Lower leg skin (tissue), 4 donors: ENCODE data around the gene PRLH. TPM values are rescaled to one million over a fixed set of nuclear protein-coding genes. Genes with fewer than 3 reads are reported as not detected.

Experiments
- DNase-seq, 2 donors: peaks; one replicate each; pipeline ENCODE4 v3.0.0-alpha.2; 2019; ENCODE audit warnings: low spot score in 2 of 2
- H3K4me3 ChIP-seq: fragments of 200-600 bp; sonication (generic); 2 replicates; pipeline ENCODE4 v1.5.1; 2017; ENCODE audit warnings: mild to moderate bottlenecking, low read depth; ENCODE audit not compliant: poor library complexity, severe bottlenecking
- POLR2A ChIP-seq, 2 donors: fragments of 450-650 bp; IDR thresholded peaks; one replicate each; pipeline ENCODE4 v1.6.1; 2016 to 2017; ENCODE audit warnings: antibody characterized with exemption in 2 of 2, mild to moderate bottlenecking in 1 of 2, moderate library complexity in 1 of 2
- WGBS, 2 donors: methylation state at CpG; one replicate each; pipeline ENCODE4 v1.1.5; 2018; 5-methylcytosine and 5-hydroxymethylcytosine counted together
- intact Hi-C: fragments of 100-400 bp; cut with DNase I; formaldehyde crosslinking; loops from one replicate; pipeline ENCODE4 v1.15.0; 2023; ENCODE audit warnings: low total_unique reads
- total RNA-seq, 4 donors: library from RNA; depleted of rRNA; stranded (reverse); fragments of >200 nt; gene quantifications; one replicate each; pipeline ENCODE4 v1.1.0, GENCODE V29; 2016
- TF ChIP-seq, protein P1 (sequence below), 3 donors: fragments of 450-650 bp; IDR thresholded peaks; one replicate each; pipeline ENCODE4 v1.5.1; 2016; ENCODE audit warnings: antibody characterized with exemption in 3 of 3, mild to moderate bottlenecking in 3 of 3, moderate library complexity in 2 of 3

Gene PRLH
- total RNA-seq, 4 donors from 2014 or later, result not detected

DNA sequence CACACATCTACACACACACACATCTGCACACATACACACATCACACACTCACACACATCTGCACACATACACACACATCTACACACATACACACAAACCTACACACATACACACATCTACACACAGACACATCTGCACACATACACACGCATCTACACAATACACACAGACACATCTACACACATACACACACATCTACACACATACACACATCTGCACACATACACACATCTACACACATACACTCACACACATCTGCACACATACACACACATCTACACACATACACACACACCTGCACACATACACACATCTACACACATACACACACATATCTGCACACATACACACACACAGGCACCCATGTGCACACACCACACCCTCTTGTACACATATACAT lies 400 bp upstream of the PRLH start:
- no peak for DNase-seq
- no peak overlapping the region for H3K4me3 ChIP-seq
- TF ChIP-seq, protein P1, sequence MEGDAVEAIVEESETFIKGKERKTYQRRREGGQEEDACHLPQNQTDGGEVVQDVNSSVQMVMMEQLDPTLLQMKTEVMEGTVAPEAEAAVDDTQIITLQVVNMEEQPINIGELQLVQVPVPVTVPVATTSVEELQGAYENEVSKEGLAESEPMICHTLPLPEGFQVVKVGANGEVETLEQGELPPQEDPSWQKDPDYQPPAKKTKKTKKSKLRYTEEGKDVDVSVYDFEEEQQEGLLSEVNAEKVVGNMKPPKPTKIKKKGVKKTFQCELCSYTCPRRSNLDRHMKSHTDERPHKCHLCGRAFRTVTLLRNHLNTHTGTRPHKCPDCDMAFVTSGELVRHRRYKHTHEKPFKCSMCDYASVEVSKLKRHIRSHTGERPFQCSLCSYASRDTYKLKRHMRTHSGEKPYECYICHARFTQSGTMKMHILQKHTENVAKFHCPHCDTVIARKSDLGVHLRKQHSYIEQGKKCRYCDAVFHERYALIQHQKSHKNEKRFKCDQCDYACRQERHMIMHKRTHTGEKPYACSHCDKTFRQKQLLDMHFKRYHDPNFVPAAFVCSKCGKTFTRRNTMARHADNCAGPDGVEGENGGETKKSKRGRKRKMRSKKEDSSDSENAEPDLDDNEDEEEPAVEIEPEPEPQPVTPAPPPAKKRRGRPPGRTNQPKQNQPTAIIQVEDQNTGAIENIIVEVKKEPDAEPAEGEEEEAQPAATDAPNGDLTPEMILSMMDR (IDR thresholded peaks at IDR 0.05), result no peak
- TF ChIP-seq POLR2A (IDR thresholded peaks at IDR 0.05), result no peak
- intact Hi-C loops, result no loop called here
- 86 to 97% methylated on average over 1 of the region's 1 CpG for WGBS, 2 donors

DNA sequence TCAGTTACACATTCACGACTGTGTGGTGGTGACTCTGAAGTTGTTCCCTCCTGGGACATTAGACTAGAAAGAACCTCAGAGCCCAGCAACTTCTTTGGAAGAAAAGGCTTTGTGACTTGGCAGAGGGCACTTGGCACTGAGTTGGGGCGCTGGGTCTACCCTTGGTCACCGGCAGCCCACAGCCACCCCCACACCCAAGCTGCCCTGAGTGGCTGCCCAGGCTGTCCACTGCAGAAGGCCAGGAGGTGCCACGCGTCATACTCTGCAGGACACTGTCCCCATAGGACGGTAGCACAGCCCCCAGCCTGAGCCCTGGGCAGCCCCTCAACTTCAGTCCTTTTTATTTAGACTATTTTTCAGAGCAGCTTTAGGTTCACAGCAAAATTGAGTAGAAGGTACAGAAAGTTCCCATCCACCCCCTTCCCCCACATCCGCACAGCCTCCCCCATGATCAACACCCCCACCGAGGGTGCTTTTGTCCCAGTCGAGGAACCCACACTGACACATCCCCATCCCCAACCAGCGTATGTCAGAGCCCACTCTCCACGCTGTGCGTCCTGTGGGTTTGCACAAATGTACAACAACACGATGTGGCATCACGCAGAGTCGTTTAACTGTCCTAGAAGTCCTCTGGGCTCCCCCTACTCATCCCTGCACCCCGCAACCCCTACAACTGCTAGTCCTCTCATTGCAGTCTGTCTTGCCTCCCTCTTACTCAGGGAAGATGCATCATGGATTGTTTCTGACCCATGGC lies 1.1 kb downstream of the PRLH start:
- intact Hi-C loops, result no loop called here
- no peak for DNase-seq
- no peak for TF ChIP-seq POLR2A (IDR thresholded peaks at IDR 0.05)
- no peak overlapping the region for H3K4me3 ChIP-seq
- 85 to 86% methylated on average over 16 of the region's 16 CpGs for WGBS, 2 donors

DNA sequence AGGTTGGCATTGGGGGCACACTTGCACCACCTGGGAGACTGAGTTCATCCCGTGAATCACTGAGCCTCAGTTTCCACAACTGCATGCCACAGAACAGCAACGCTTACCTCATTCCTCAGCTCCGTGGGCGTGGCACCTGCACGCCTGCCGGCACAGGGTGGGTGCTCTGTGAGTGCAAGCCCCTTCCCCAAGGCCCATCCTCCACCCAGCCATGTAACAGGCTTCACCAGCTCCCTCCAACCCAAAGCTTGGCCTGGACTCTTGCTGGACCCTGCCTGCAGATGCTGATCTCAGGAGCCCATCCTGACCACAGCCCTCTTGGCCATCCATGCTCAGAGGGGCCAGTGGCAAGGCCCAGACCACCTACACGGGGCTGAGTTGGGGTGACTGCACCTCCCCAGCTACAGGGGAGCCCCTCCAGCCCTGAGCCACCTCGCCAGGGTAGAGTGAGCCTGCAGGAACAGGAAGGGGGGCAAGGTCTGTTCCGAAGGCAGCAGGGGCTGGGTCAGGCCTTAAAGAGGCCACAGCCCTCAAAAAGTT lies 1.8 kb downstream of the PRLH start:
- H3K4me3 ChIP-seq, result no peak overlapping the region
- 71 to 87% methylated on average over 9 of the region's 9 CpGs for WGBS, 2 donors
- TF ChIP-seq, protein P1 (IDR thresholded peaks at IDR 0.05), result no peak
- TF ChIP-seq POLR2A (IDR thresholded peaks at IDR 0.05), result no peak
- intact Hi-C loops, result no loop called here
- DNase-seq, result no peak

DNA sequence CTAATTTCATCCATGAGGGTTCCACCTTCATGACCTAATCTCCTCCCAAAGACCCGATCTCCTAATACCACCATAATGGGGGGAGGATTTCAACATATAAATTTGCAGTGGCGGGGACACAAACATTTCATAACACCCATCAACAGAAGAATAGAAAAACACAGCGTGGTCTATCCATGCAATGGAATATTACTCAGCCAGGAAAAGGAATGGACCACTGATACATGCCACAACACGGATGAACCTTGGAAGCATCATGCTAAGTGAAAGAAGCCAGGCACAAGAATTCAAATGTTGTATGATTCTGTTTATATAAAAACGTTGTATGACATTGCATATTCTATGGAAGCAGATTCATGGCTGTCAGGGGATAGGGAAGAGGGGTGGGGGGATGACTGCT lies 2.7 kb downstream of the PRLH start:
- DNase-seq, result no peak
- TF ChIP-seq, protein P1 (IDR thresholded peaks at IDR 0.05), result no peak
- no peak for TF ChIP-seq POLR2A (IDR thresholded peaks at IDR 0.05)
- intact Hi-C loops, result no loop called here
- 90 to 92% methylated on average over 5 of the region's 5 CpGs for WGBS, 2 donors
- no peak overlapping the region for H3K4me3 ChIP-seq

DNA sequence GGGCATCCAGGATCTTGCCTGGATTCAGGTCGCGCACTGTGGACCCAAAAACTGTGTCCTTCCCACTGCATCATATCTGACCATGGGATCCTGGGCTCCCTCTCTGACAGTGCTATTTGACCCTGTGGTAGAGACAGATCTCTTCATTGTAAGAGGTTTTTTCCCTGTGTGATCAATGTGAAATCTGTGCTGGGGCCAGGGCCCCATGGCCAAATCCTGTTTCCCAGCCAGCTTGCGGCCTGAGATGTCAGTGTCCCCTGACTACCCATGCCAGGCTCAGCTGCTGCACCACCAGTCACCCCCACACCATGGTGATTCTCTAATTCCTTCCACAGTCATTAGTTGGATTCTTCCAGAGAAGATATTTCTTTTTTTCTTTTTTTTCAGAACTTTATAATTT lies 3.5 kb downstream of the PRLH start:
- no peak for TF ChIP-seq POLR2A (IDR thresholded peaks at IDR 0.05)
- TF ChIP-seq, protein P1 (IDR thresholded peaks at IDR 0.05), result no peak
- intact Hi-C loops, result loop anchor here (5.0 kb wide), 1 partner anchor 58 kb away; no protein-coding TSS in a partner anchor
- DNase-seq, result no peak
- 94 to 100% methylated on average over 3 of the region's 3 CpGs for WGBS, 2 donors
- H3K4me3 ChIP-seq, result no peak overlapping the region

DNA sequence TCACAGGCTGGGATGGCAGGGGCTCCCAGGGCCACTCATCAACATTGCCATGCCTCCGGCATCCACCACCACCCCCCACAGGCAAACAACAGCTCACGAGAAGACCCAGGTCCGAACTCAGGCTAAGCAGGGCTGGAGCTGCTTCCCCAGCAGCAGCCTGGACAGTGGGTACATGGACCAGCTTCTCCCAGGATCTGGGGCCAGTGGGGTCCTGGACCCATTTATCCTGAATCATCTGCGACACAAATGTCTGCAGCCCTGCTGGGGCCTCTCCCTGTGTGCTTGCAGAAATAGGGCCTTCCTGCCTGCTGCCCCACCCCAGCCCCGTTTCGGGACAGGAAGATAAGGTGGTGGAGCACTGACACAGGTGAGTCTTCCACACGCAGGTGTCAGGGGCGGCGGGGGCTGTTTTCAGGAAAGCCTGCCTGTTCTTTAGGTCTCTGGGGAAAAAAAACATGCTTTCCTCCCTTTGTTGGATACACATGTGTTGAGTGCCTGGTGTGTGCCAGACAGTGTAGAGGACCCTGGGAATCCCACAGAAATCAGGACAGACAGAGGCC lies 4.5 kb downstream of the PRLH start:
- no peak for TF ChIP-seq POLR2A (IDR thresholded peaks at IDR 0.05)
- TF ChIP-seq, protein P1 (IDR thresholded peaks at IDR 0.05), result no peak
- intact Hi-C loops, result loop anchor here (5.0 kb wide), 1 partner anchor 59 kb away; no protein-coding TSS in a partner anchor
- no peak for DNase-seq
- H3K4me3 ChIP-seq, result no peak overlapping the region
- 83 to 92% methylated on average over 8 to 9 of the region's 9 CpGs for WGBS, 2 donors
